ENCODE measurements around the gene ZFP36L1. TPM values are rescaled to one million over a fixed set of nuclear protein-coding genes. Genes with fewer than 3 reads are reported as not detected.

Gene ZFP36L1
- total and polyA plus RNA-seq, 8 donors: 44.4 to 655 (median 131) TPM

DNA sequence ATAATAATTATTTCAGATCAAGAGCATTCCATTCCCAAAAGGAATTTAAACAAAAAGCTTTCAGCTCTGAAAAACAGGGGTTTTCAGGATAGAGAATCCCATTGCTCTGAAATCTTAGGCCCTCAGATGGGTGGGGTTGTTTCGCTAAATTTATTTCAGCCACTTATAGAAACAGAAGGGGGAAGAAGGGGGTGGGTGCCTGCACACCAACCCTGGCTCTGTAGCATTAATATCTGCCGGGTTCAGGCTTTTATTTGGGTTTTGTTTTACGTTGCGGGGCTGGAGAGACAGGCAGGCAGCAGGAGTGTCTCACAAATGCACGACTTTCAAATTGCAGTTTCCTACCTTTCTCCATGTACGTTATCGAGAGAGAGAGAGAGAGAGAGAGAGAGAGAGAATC, 12.5 kb upstream of the ZFP36L1 start:
- intact Hi-C loops (cut with DNase I; ENCODE audit: low total_unique reads): no loop called here
- Histone ChIP-seq H3K36me3 (no peaks in the 10 kb centered on the region), H3K27me3 (no peaks in the 10 kb centered on the region), H3K4me1 (peaks cover 25 to 52% (median 35%) of the 10 kb centered on the region in 4 donors), H3K9me3 (peaks cover 0 to 11% (median 4%) of the 10 kb centered on the region in 4 donors), H3K27ac (peak overlapping the region in 4 of 5 donors; percentile 65 to 87 (median 84)), H3K4me3 (no peak overlapping the region)
- 65 to 77% (median 74%) methylated on average over 7 of the region's 7 CpGs for WGBS, 5 donors
- DNase-seq: peak; percentile 1 to 55
- TF ChIP-seq POLR2A (IDR thresholded peaks at IDR 0.05): no peak
- no peak for TF ChIP-seq POLR2AphosphoS5 (IDR thresholded peaks at IDR 0.05)
- TF ChIP-seq, protein P1, sequence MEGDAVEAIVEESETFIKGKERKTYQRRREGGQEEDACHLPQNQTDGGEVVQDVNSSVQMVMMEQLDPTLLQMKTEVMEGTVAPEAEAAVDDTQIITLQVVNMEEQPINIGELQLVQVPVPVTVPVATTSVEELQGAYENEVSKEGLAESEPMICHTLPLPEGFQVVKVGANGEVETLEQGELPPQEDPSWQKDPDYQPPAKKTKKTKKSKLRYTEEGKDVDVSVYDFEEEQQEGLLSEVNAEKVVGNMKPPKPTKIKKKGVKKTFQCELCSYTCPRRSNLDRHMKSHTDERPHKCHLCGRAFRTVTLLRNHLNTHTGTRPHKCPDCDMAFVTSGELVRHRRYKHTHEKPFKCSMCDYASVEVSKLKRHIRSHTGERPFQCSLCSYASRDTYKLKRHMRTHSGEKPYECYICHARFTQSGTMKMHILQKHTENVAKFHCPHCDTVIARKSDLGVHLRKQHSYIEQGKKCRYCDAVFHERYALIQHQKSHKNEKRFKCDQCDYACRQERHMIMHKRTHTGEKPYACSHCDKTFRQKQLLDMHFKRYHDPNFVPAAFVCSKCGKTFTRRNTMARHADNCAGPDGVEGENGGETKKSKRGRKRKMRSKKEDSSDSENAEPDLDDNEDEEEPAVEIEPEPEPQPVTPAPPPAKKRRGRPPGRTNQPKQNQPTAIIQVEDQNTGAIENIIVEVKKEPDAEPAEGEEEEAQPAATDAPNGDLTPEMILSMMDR (IDR thresholded peaks at IDR 0.05): no peak

DNA sequence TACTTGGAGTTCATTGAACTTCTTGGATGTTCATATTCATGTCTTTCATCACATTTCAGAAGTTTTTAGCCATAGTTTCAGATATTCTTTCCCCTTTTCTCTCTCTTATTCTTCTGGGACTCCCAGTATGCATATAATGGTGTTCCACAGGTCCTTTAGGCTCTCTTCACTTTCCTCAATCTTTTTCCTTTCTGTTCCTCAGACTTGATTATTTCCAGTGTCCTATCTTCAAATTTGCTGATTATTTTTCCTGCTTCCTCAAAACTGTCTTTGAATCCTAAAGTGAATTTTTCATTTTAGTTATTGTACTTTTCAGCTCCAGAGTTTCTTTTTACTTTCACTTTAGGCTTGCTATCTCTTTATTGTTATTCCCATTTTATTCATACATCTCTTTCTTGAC, 8.8 kb upstream of the ZFP36L1 start:
- intact Hi-C loops (cut with DNase I; ENCODE audit: low total_unique reads): no loop called here
- Histone ChIP-seq H3K27ac (no peak overlapping the region), H3K9me3 (peaks cover 0 to 11% (median 4%) of the 10 kb centered on the region in 4 donors), H3K4me1 (peaks cover 6 to 27% (median 16%) of the 10 kb centered on the region in 4 donors), H3K4me3 (no peak overlapping the region), H3K27me3 (no peaks in the 10 kb centered on the region), H3K36me3 (no peaks in the 10 kb centered on the region)
- TF ChIP-seq POLR2AphosphoS5 (IDR thresholded peaks at IDR 0.05) (no peak), EP300 (IDR thresholded peaks at IDR 0.05) (no peak), POLR2A (IDR thresholded peaks at IDR 0.05) (no peak)
- TF ChIP-seq, protein P1 (IDR thresholded peaks at IDR 0.05): no peak
- DNase-seq: no peak

GRCh38 chr14:68800953-68801352, 8.1 kb upstream of the ZFP36L1 start:
- peaks cover 0 to 26% (median 15%) of the 10 kb centered on the region in 4 donors for H3K4me1 ChIP-seq
- H3K27ac ChIP-seq: no peak overlapping the region
- intact Hi-C loops (cut with DNase I; ENCODE audit: low total_unique reads): no loop called here
- H3K27me3 ChIP-seq: no peaks in the 10 kb centered on the region
- H3K36me3 ChIP-seq: no peaks in the 10 kb centered on the region
- H3K9me3 ChIP-seq: peaks cover 0 to 11% (median 4%) of the 10 kb centered on the region in 4 donors
- DNase-seq: no peak
- TF ChIP-seq POLR2AphosphoS5 (IDR thresholded peaks at IDR 0.05) (no peak), EP300 (IDR thresholded peaks at IDR 0.05) (no peak), POLR2A (IDR thresholded peaks at IDR 0.05) (no peak)
- TF ChIP-seq, protein P1 (IDR thresholded peaks at IDR 0.05): no peak
- no peak overlapping the region for H3K4me3 ChIP-seq

GRCh38 chr14:68800390-68800789, 7.5 kb upstream of the ZFP36L1 start:
- Histone ChIP-seq H3K27me3 (no peaks in the 10 kb centered on the region), H3K9me3 (peaks cover 0 to 11% (median 4%) of the 10 kb centered on the region in 4 donors), H3K27ac (no peak overlapping the region), H3K4me1 (peaks cover 0 to 21% (median 12%) of the 10 kb centered on the region in 4 donors), H3K36me3 (no peaks in the 10 kb centered on the region), H3K4me3 (no peak overlapping the region)
- WGBS, 5 donors: 65 to 93% (median 76%) methylated on average over 2 of the region's 2 CpGs
- peak in 1 of 2 donors; percentile 2 for DNase-seq
- TF ChIP-seq EP300 (IDR thresholded peaks at IDR 0.05): no peak
- TF ChIP-seq, protein P1 (IDR thresholded peaks at IDR 0.05): no peak
- no peak for TF ChIP-seq POLR2A (IDR thresholded peaks at IDR 0.05)
- no peak for TF ChIP-seq POLR2AphosphoS5 (IDR thresholded peaks at IDR 0.05)
- intact Hi-C loops (cut with DNase I; ENCODE audit: low total_unique reads): no loop called here

Data from stomach (tissue), 9 donors.